ENCODE results near the gene LHX2.

Gene LHX2

DNA sequence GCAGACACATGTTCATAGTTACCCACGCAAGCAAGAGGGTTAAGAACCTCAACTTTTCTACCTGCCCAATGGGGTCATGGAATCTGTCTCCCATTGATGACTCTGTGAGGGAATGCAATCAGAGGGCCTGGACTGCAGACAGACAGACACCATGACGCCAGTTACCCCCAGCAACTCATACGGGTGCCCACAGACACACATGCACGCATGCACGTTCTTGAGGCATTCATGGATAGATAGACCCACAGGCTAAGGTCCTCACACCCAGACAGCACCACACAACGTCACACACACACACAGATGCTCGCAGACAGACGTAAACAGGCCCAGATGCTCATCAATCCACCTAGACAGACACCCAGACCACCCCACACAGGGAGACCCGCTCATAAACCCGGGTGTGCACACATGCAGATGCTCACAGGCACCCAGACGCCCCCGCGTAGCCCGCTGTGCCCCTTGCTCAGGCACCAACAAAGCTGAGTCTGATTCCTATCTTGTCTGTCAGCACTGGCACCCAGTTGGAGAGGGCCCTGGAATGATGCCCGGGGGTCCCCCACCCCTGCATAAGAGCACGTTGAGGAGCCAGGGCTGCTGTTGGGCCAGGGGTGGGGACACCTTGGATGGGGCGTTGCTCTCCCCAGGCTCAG is 23.6 kb downstream of the LHX2 start:
- no peak for DNase-seq

DNA sequence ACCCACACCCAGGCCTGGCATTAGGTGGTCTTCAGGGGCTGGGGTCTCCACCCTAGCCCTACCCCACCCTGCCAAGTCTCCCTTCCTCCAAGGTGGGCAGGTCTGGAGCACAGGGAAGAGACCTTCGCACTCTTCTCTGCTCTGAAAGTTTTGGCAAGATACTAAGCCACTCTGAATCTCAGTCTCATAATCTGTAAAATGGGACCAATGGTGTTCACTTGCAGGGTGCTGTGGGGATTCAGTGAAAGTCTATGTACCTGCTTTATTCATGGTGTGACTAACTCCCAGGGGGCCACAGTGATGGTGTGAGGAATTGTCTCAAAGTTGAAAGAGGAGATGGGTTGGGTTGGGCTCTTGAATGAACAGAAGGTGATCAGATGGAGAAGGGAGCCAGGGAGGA is 25.0 kb downstream of the LHX2 start:
- no peak for DNase-seq

DNA sequence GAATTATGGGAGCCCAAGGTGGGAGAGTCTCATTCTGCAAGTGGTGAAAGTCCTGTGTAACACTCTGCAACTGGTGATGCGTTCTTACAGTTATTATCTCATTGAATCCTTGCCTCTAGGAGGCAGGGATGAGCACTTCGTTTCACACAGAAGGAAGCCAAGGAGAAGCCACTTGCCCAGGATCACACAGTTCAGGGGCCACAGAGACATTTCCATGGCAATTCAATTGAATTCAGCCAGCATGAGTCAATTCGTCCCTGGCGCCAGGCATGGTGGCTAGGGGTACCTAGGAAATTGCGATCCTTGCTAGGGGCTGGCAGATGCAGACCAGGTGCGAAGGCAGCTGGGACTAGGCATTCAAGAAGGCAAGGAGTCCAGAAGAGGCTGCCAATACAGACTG is 26.2 kb downstream of the LHX2 start:
- no peak for DNase-seq

DNA sequence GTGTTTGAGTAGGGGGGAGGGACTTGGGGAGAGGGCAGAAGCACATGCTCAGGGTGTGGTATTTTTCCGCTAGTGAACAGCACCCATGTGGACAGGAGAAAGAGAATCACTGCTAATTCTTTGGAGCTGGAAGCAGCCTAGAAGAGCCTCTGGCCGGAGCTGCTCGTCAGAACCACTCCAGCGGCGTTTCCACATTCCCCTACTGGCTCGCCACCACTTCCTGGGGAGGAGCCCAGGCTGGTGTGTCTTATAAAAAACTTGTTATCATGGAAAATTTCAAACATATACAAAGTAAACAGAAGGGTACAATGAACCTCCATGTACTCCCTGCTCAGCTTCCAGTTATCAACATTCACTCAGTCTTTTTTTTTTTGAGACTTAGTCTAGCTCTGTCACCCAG is 26.7 kb downstream of the LHX2 start:
- DNase-seq = no peak

DNA sequence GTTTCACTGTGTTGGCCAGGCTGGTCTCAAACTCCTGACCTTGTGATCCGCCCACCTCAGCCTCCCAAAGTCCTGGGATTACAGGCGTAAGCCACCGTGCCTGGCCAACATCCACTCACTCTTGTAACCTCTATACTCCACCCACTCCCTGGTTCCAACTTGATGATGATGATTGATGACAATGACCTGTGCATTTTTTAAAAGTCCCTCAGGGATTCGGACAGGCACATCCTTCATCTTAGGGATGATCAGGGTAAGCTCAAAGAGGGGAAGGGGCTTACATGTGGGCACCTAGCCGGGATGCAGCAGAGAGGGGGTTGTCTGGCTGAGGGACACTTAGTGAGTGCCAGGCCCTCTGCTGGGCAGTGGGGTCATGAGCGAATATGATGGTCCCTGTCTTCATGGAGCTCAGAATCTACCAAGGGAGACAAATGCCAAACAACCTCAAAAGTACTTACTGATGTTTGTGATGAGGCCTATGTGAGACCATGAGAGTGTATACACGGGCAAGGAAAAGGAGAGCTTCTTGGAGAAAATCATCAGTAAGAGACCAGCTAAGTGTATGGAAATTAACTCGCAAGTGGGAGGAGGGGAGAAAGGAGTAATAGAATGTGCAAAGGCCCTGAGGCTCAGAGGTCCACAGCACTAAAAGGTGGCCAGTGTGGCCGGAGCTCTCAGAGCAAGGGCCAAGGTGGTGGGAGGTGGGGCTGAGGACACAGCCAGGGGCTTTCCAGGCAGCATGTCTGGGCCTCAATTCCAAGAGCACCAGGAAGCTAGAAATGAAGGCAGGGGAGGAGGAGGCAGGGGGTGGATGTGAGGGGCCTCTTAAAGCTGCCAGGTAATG is 27.4 kb downstream of the LHX2 start:
- no peak for DNase-seq

DNA sequence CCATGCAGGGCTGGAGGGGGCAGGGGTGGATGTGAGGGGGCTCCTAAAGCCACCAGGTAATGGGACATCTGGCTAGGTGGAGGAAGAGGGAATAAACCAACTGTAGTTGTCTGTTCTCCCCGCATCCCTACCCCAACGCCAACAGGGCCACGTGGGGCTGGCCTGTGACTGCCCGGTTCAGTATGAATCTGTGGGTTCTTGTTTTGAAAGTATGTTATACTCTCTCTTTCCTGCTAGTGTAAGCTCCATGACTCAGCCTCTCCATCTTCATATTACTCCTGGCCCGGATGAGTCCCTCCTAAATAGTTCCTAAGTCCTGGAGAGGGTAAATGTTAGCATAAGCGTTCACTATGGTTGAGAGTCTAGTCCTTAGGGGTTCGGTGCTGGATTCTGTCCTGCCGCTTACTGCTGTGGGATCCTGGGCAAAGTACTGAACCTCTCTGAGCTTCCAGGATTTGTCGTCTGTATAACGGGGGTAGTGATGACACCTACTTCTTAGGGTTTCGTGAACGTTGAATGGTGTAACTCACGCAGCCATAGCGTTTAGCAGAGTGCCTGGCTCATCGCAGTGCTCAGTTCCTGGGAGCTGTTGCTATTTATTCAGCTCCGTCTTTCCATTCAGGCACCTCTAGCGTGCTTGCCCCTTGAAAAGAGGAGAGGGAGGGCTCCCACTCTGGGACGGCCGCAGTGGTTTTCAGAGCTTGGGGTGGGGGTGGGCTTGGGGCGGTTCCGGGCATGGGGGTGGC is 28.8 kb downstream of the LHX2 start:
- no peak for DNase-seq

DNA sequence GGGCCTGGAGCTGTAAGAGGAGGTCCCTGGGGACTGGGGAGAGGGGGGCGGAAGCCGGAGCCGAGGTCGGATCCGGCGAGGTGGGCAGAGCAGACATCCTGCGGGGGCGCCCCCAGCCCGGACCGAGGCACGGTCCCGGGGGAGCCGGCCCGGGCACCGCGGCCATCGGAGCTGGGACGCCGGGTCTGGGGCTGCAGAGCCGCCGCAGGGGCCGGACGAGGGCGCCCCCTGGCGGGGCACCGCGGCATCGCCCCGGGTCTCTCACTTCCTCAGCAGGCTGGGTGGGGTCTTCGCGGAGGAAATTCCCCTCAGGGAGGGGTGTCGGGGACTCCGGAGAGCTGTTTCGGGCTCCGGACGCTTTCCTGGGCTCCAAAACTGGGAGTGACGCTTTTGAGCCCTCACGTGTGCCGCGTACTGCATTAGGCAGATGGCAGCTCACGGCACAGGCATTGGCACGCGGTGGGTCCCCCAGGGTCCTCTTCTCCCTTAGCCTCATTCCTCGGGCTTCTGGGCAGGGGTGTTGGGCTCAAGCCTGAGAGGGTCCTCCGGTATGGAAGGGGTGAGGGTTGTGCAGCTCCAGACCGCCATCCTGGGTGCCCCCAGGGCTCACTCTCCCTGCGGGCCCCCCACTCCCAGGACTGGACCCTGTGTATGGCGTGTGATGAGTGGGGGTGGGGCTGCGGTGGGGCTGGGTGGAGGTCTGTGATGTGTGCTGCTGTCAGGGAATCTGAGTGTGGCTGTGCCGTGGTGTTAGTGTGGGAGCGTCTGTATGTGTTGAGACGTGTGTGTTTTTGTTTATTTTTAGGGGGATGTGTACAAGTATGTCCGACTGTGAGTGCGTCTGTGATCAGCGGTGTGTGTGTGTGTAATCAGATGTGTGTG is 29.6 kb downstream of the LHX2 start:
- DNase-seq = peak; percentile 42

DNA sequence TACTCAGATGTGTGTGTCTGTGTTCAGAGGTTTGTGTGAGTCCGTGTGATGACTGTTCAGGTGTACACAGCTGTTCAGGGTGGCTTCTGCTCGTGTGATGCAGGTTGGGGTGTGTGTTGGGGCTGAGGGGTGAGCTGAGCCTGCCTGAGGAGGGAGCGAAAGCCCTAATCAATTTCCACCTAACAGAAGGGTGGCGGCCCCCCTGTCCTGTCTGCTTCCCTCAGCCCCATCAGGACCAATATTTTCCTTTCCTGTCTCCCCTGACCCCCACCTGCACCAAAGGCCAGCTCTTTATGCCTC is 30.2 kb downstream of the LHX2 start:
- no peak for DNase-seq

DNA sequence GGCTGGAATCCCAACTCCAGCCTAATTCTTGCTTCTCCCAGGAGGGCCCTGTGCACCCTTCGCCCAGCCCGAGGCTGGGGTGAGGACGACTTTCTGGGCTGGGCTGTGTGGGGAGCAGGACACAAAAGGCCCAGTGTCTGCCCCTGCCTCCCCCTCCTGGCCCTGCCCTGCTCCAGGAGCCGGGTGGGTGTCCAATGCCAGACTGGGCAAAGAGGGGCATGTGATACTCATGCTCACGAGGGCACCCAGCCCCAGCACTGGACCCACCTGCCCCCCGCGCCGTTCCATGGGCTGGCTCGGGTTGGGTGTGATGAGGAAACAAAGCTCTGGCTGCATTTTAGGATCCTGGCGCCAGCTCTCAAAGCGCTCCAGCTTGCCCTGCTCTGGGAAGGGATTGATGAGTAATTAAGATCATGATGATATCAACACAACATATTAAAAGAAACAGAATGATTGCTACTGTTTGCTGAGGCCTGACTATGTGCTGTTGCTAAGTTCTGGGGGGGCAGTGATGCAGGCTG is 30.7 kb downstream of the LHX2 start:
- DNase-seq = no peak

DNA sequence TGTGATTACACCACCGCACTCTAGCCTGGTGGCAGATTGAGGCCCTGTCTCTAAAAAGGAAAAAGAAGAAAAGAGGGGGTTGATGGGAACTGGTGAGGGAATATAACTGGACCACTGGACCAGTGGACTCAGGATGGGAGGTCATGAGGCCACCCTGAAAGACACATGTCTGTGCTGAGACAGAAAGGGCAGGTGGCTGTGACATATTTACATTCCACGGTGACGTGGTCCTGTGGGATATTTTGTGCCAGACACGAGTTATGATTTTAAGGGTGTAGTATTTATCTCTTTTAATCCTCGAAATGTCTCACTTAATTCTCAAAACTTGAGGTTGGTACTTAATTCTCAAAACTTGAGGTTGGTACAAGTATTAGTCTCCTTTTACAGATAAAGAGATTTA is 32.9 kb downstream of the LHX2 start:
- DNase-seq = no peak

DNA sequence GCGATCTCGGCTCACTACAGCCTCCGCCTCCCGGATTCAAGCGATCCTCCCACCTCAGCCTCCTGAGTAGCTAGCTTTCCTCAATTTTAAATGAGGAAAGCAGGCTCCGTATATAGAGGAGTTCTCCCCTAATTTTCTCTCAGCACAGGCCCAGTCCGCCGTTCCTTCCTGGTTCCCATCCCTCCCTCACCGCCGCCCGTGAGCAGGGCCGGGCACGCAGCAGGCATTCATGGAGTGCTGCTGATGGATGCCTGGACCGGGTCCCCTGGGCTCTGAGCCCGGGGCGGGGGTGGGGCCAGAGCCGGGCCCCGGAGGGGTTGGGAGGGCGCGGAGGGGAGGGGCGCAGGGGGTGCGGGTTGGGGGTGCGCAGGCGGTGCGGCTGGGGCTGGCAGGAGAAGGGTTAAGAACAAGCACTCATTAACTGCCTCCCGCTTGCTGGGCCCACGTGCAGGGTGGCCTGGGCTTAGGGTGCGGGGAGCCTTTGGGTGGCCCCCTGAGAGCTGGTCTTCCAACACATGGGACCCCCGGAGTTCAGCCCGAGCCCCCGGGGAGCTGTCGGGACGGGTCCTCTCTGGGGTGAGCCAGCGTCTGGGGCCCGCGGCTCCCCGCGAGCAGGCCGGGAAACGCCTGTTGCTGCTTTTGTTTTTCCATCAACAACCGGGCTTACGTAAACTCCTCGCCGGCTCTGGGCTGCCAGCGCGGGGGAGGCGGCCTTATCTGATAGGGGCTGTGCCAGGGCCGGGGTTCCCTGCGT is 33.7 kb downstream of the LHX2 start:
- DNase-seq = no peak

DNA sequence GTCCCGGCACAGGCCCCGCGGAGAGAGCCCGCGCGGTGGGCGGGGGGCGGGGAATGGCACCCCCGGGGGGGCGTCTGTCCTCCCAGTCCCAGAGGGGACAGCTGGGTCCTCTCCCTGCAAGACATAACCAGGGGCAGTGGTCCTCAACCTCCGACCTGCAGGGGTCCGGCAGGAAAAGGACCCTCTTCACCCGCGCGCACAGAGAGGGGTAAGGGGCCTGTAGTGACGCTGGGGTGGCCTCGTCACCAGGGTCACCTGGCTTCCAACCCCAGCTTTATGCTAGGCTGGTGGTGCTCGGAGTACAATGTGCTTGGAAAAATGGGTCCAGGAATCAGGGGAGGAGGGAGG is 34.2 kb downstream of the LHX2 start:
- DNase-seq = no peak

DNA sequence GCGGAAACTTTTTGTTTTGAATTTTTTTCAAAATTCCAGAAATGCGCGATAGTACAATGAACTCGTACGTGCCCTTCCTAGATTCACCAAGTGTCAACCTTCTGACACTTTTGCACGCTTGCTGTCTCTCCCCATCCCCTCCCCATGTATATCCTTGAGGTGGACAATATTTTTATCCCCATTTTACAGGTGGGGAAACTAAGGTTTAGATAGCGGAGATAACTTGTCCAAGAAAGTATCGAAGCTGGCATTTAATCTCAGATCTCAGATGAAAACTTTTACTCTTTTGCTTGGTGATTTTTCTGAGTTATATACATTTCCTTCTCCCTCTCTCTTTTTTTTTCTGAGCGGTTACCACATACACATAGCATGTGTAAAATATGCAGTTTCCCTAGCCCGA is 34.6 kb downstream of the LHX2 start:
- no peak for DNase-seq

DNA sequence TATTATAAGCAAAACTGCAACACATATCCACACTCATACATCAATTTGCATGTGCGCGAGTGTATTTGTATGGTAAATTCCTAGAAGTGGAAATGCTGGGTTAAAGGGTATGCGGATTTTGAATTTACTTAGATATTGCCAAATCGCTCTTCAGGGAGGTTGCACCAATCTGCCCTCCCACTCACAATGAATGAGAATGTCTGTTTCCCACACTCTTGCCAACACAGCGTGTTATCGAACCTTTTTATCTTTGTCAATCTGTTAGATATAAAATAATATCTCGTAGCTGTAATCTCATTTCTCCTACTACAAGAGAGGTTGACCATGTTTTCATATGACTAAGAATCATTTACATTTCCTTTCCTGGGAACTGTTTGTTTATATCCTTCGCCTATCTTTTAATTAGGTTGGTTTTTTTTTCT is 35.7 kb downstream of the LHX2 start:
- no peak for DNase-seq

DNA sequence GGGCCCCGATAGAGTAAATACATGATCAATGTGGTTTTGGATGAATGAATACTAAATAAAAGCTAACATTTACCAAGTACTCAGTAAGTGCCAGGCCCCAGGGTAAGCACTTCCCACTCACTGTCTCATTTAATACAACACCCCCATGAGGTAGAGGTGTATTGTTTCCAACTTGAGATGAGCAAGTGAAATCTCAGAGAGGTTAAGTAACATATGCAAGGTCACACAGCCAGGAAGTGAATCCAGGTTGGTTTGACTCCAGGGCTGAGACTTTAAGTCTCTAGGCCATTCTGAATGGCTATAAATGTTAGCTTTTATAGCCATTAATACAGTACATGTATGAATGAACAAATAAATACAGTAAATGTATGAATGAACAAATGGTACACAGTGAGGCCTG is 39.4 kb downstream of the LHX2 start:
- no peak for DNase-seq

DNA sequence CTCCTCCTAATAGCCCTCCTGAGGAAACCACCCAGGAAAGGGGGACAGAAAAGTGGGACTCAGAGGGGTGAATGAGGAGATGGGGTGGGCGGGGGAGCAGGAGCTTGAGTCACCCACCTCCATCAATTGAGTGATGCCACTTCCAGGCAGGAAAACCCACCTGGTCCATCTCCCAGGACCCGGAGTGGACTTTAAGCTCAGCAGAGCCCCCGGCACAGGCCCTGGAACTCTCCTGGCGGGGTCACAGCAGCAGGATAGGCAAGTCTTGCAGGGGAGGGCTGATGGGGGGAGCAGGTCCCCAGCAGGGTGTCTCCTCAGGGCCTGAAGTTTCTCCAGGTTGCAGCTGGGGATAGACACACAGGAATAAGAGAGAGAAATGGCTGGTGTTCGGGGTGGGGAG is 40.8 kb downstream of the LHX2 start:
- DNase-seq = no peak

DNA sequence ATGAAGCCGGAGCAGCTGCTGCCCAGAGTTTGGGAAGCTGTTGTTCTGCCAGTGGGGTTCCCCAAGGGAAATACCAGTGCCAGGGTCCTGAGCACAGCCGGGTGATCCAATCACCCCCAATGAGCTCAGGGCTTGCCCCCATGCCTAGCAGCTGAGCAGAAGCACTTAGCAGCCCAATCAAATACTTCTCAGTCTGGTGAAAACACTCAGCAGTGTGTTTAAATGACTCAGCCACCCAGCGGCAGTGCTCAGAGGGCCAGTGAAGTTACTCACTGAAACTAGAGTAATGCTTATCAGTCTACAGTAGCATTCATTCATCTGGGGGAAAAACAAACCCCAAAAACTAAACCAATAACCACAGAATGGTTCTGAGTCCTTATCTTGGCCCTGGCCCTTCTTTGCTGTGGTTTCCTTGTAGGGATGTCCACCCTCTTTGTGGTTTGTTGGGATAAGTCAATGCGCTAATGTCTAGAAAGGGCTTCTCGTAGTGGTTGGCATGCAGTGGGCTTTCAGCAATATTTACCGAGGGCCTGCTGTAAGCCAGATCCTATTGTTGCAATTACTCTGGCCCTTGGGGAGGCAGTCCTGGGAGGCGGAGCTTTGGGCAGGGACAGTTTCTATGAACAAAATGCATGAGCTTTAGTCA is 43.1 kb downstream of the LHX2 start:
- peak; percentile 12 for DNase-seq

DNA sequence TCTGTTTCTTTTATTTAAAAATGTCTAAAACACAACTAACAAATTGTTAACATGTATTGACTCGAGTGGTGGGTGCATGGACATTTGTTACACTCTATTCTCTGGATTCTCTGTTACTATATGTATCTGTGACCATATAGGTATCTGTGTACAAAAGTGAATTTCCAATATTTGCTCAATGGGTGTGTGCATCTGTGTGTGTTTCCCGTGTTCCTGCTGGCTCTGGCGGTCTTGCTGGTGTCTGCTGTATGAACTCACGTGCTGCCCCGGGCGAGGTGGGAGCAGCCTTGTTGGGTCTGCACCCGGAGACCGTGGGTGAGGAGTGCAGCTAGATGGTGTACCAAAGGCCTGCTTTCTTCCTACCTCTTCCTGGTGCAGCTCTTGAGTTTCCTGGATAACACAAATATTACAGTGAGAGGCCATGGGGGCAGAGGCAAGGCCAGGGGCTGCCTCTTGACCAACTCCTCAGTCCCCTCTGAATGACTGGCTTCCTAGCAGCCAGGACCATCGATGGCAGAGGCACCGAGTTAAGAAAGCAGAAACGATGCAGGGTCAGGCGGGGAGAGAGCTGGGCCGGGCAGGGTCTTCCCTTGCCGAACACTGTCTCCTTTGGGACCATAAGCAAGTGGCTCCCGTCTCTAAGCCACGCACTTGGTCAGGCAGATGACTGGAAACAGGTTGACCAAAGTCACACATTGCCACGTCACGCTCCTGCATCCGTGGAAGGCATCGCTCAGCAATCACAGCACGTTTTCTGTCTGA is 49.5 kb downstream of the LHX2 start:
- DNase-seq = no peak

DNA sequence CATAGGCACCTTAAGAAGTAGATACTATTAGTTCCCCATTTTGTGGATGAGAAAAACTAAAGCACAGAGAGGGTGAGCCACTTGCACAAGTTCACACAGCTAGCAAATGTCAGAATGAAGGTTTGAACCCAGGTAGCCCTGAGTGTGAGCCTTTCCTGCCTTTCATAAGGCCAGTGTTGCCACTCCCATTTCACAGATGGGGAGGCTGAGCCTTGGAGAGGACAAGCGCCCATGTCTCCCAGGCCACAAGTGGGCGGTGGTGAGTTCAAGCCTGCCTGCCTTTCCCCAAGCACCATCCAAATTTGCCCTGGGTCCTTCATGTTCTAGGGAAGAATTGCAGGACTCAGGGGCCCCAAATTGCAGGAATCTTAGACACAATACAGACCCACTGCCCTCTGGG is 50.6 kb downstream of the LHX2 start:
- no peak for DNase-seq

DNA sequence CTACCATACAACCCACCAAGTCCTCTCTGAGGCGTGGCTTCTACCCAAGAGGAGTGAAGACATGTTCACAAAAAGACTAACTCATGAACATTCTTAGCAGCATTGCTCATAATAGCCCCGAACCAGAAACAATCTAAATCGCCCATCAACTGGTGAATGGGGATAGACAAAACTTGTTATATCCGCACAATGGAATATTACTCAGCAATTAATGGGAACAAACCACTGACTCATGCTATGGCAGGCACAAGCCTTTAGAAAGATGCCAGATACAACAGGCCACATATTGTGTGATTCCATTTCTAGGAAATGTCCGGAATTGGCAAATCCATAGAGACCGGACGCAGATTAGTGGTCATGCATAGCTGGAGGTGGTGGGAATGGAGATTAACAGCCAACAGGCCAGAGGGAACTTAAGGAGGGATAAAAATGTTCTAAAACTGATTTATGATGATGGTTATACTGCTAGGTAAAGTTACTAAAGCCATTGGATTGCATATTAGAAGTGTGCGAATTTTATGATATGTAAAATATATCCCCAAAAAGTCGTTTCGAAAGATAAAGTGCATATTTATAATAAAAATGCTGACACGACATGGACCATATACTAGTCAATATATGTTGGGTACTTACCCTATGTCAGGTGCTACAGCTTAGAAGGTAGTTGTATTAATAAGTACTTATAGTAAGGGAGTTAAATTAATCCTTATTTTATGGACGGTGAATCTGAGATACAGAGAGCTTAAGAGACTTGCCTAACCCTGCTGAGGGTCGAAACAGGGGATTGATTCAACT is 55.4 kb downstream of the LHX2 start:
- no peak for DNase-seq
